Chondrocyte (in vitro differentiated cells): ENCODE measurements around the gene C3orf80. TPM values are rescaled to one million over a fixed set of nuclear protein-coding genes. Genes with fewer than 3 reads are reported as not detected.

ENCODE experiments used
- DNase-seq: peaks from one replicate; pipeline ENCODE4 v3.0.0; 2021; ENCODE audit warnings: mixed read lengths, low spot score
- H3K27ac Mint-ChIP-seq: one replicate; pipeline ENCODE4 v1.8.0; 2021; ENCODE audit warnings: mild to moderate bottlenecking, moderate library complexity, mixed read lengths; ENCODE audit not compliant: unreplicated experiment
- H3K27me3 Mint-ChIP-seq: 2 replicates; pipeline ENCODE4 v1.8.0; 2021; ENCODE audit warnings: low read depth, mixed read lengths
- H3K36me3 Mint-ChIP-seq: 2 replicates; pipeline ENCODE4 v1.8.0; 2021; ENCODE audit warnings: low read depth, mixed read lengths
- H3K4me1 Mint-ChIP-seq: 2 replicates; pipeline ENCODE4 v1.8.0; 2021; ENCODE audit warnings: low read depth, mild to moderate bottlenecking, mixed read lengths
- H3K4me3 Mint-ChIP-seq: one replicate; pipeline ENCODE4 v1.8.0; 2021; ENCODE audit warnings: mild to moderate bottlenecking, moderate library complexity, mixed read lengths; ENCODE audit not compliant: unreplicated experiment
- H3K9me3 Mint-ChIP-seq: 2 replicates; pipeline ENCODE4 v1.8.0; 2021; ENCODE audit warnings: low read depth, mixed read lengths
- CTCF ChIP-seq: fragments of 200-600 bp; sonication (generic); IDR thresholded peaks from 2 replicates; pipeline ENCODE4 v1.5.0; 2021; ENCODE audit warnings: antibody characterized with exemption, mild to moderate bottlenecking, moderate library complexity
- total RNA-seq: library from RNA; stranded (reverse); gene quantifications from 3 replicates; pipeline ENCODE4 v1.2.1, GENCODE V29; 2021

The C3orf80 gene
- total RNA-seq, 1 donor from 2014 or later = 0.25 TPM

GRCh38 chr3:160193644-160194192, 31.5 kb upstream of the C3orf80 start:
- Mint-ChIP-seq H3K4me1 (no peaks in the 10 kb centered on the region), H3K9me3 (peaks cover 5% of the 10 kb centered on the region), H3K27ac (no peak overlapping the region), H3K36me3 (no peaks in the 10 kb centered on the region), H3K4me3 (no peak overlapping the region), H3K27me3 (no peaks in the 10 kb centered on the region)
- DNase-seq = no peak
- TF ChIP-seq CTCF = no peak

GRCh38 chr3:160194438-160194837, 30.8 kb upstream of the C3orf80 start:
- H3K36me3 Mint-ChIP-seq = no peaks in the 10 kb centered on the region
- DNase-seq = no peak
- H3K4me3 Mint-ChIP-seq = no peak overlapping the region
- no peaks in the 10 kb centered on the region for H3K27me3 Mint-ChIP-seq
- no peak overlapping the region for H3K27ac Mint-ChIP-seq
- H3K9me3 Mint-ChIP-seq = peaks cover 5% of the 10 kb centered on the region
- TF ChIP-seq CTCF = no peak
- H3K4me1 Mint-ChIP-seq = peaks cover 4% of the 10 kb centered on the region

- Mint-ChIP-seq H3K4me1 (peaks cover 4% of the 10 kb centered on the region), H3K9me3 (peaks cover 5% of the 10 kb centered on the region), H3K36me3 (no peaks in the 10 kb centered on the region), H3K27me3 (peaks cover 2% of the 10 kb centered on the region), H3K27ac (no peak overlapping the region), H3K4me3 (no peak overlapping the region)
- no peak for TF ChIP-seq CTCF
- no peak for DNase-seq
These were observed 30.1 kb upstream of the C3orf80 start for GRCh38 chr3:160195106-160195505.

GRCh38 chr3:160196511-160197104, 28.6 kb upstream of the C3orf80 start:
- H3K27ac Mint-ChIP-seq = no peak overlapping the region
- H3K27me3 Mint-ChIP-seq = peaks cover 2% of the 10 kb centered on the region
- H3K36me3 Mint-ChIP-seq = no peaks in the 10 kb centered on the region
- no peak overlapping the region for H3K4me3 Mint-ChIP-seq
- no peak for TF ChIP-seq CTCF
- H3K9me3 Mint-ChIP-seq = peaks cover 5% of the 10 kb centered on the region
- H3K4me1 Mint-ChIP-seq = peaks cover 4% of the 10 kb centered on the region
- no peak for DNase-seq

- H3K4me3 Mint-ChIP-seq = no peak overlapping the region
- TF ChIP-seq CTCF = no peak
- no peak for DNase-seq
- H3K27me3 Mint-ChIP-seq = peaks cover 5% of the 10 kb centered on the region
- H3K36me3 Mint-ChIP-seq = no peaks in the 10 kb centered on the region
- H3K27ac Mint-ChIP-seq = no peak overlapping the region
- H3K4me1 Mint-ChIP-seq = peaks cover 4% of the 10 kb centered on the region
- H3K9me3 Mint-ChIP-seq = peaks cover 5% of the 10 kb centered on the region
These were observed 26.1 kb upstream of the C3orf80 start for GRCh38 chr3:160199108-160199507.
